ENCODE measurements around the gene PSORS1C1. TPM values are rescaled to one million over a fixed set of nuclear protein-coding genes. Genes with fewer than 3 reads are reported as not detected.

PSORS1C1 gene
- total RNA-seq, 2 experiments from 2014 or later: not detected

- Mint-ChIP-seq H3K36me3 (ENCODE audit: low read depth) (peaks cover 13% of the 10 kb centered on the region), H3K4me1 (ENCODE audit: low read depth) (peaks cover 6% of the 10 kb centered on the region), H3K27me3 (no peaks in the 10 kb centered on the region), H3K27ac (no peak overlapping the region), H3K9me3 (no peaks in the 10 kb centered on the region), H3K4me3 (no peak overlapping the region)
- Histone ChIP-seq H3K27me3 (ENCODE audit: control insufficient read depth in 1 of 2, insufficient read depth in 2 of 2, low read length in 2 of 2) (no peaks in the 10 kb centered on the region), H3K4me3 (ENCODE audit: low read length) (no peak overlapping the region), H3K36me3 (ENCODE audit: insufficient read depth, low read length) (peaks cover 7% of the 10 kb centered on the region), H3K27ac (ENCODE audit: low read depth in 1 of 2, low read length in 2 of 2) (no peak overlapping the region), H3K4me1 (ENCODE audit: insufficient read depth, low read length) (peaks cover 9% of the 10 kb centered on the region), H3K9me3 (ENCODE audit: control insufficient read depth in 1 of 2, insufficient read depth in 1 of 2, low read length in 2 of 2) (no peaks in the 10 kb centered on the region)
- ChIA-PET POLR2A (interaction anchor here (1.6 kb wide), 2 partner anchors 53 to 215 kb away, joined by 4 to 6 read pairs; no protein-coding TSS in a partner anchor), CTCF (interaction anchor here (2.6 to 3.4 kb wide), 2 partner anchors 53 to 227 kb away, joined by 12 to 19 read pairs; no protein-coding TSS in a partner anchor)
- intact Hi-C loops (cut with DNase I, micrococcal nuclease): no loop called here
- TF ChIP-seq CTCF (IDR thresholded peaks at IDR 0.05): no peak
- ATAC-seq (ENCODE audit: poor library complexity): no peak
- no peak for DNase-seq
Measured at GRCh38 chr6:31139599-31139998, 25.0 kb downstream of the PSORS1C1 start.

GRCh38 chr6:31140643-31141042, 26.0 kb downstream of the PSORS1C1 start:
- H3K4me1 ChIP-seq (ENCODE audit: insufficient read depth, low read length): peaks cover 9% of the 10 kb centered on the region
- ChIA-PET CTCF (interaction anchor here (0.7 to 2.6 kb wide), 3 partner anchors 18 to 1835 kb away, joined by 3 to 12 read pairs (median 4); partner anchors contain the start of gene TCF19), POLR2A (no interaction called here)
- Mint-ChIP-seq H3K4me3 (no peak overlapping the region), H3K27ac (no peak overlapping the region), H3K4me1 (ENCODE audit: low read depth) (peaks cover 6% of the 10 kb centered on the region), H3K9me3 (no peaks in the 10 kb centered on the region), H3K36me3 (ENCODE audit: low read depth) (peaks cover 17% of the 10 kb centered on the region), H3K27me3 (no peaks in the 10 kb centered on the region)
- no peak overlapping the region for H3K4me3 ChIP-seq (ENCODE audit: low read length)
- H3K27ac ChIP-seq (ENCODE audit: low read depth in 1 of 2, low read length in 2 of 2): no peak overlapping the region
- H3K36me3 ChIP-seq (ENCODE audit: insufficient read depth, low read length): peaks cover 9% of the 10 kb centered on the region
- no peaks in the 10 kb centered on the region for H3K9me3 ChIP-seq (ENCODE audit: control insufficient read depth in 1 of 2, insufficient read depth in 1 of 2, low read length in 2 of 2)
- intact Hi-C loops (cut with DNase I, micrococcal nuclease): loop anchor here in 1 of 2 experiments (5.0 kb wide), 1 partner anchor 37 kb away; no protein-coding TSS in a partner anchor
- ATAC-seq (ENCODE audit: poor library complexity) (no peak), DNase-seq (no peak)
- no peak for TF ChIP-seq CTCF (IDR thresholded peaks at IDR 0.05)
- H3K27me3 ChIP-seq (ENCODE audit: control insufficient read depth in 1 of 2, insufficient read depth in 2 of 2, low read length in 2 of 2): no peaks in the 10 kb centered on the region

- ChIA-PET POLR2A (interaction anchor here (1.2 kb wide), 1 partner anchor 16 kb away, joined by 3 read pairs; the partner anchor contains the start of gene TCF19), CTCF (no interaction called here)
- Histone ChIP-seq H3K4me1 (ENCODE audit: insufficient read depth, low read length) (peaks cover 8% of the 10 kb centered on the region), H3K36me3 (ENCODE audit: insufficient read depth, low read length) (peaks cover 12% of the 10 kb centered on the region), H3K27ac (ENCODE audit: low read depth in 1 of 2, low read length in 2 of 2) (no peak overlapping the region), H3K27me3 (ENCODE audit: control insufficient read depth in 1 of 2, insufficient read depth in 2 of 2, low read length in 2 of 2) (no peaks in the 10 kb centered on the region), H3K9me3 (ENCODE audit: control insufficient read depth in 1 of 2, insufficient read depth in 1 of 2, low read length in 2 of 2) (no peaks in the 10 kb centered on the region), H3K4me3 (ENCODE audit: low read length) (no peak overlapping the region)
- ATAC-seq (ENCODE audit: poor library complexity): no peak
- no peaks in the 10 kb centered on the region for H3K9me3 Mint-ChIP-seq
- peaks cover 5% of the 10 kb centered on the region for H3K4me1 Mint-ChIP-seq (ENCODE audit: low read depth)
- no peak overlapping the region for H3K4me3 Mint-ChIP-seq
- no peaks in the 10 kb centered on the region for H3K27me3 Mint-ChIP-seq
- peaks cover 17% of the 10 kb centered on the region for H3K36me3 Mint-ChIP-seq (ENCODE audit: low read depth)
- TF ChIP-seq CTCF (IDR thresholded peaks at IDR 0.05): no peak
- no peak overlapping the region for H3K27ac Mint-ChIP-seq
- intact Hi-C loops (cut with DNase I, micrococcal nuclease): loop anchor here in 1 of 2 experiments (5.0 kb wide), 1 partner anchor 35 kb away; no protein-coding TSS in a partner anchor
- DNase-seq: no peak
Measured at GRCh38 chr6:31142361-31142761, 27.8 kb downstream of the PSORS1C1 start.
